ENCODE measurements around the gene CLK1.
"Not testable (repeated sequence)": the region's sequence is repeated elsewhere in the genome, so short reads cannot be mapped to it uniquely, and the experiment has no call there.

Gene CLK1

GRCh38 chr2:200864176-200865034 lies at the start of gene CLK1:
Gene CLK1 (minus strand): TSS chr2:200864658. CDS start chr2:200861862, 2,796 bp downstream.
- peak; percentile 42 for DNase-seq (ENCODE audit: low read depth, low spot score)

- no peak for DNase-seq (ENCODE audit: low read depth, low spot score)
Observed at GRCh38 chr2:200913654-200914053, 49.2 kb upstream of the CLK1 start.

- DNase-seq (ENCODE audit: low read depth, low spot score) = no peak
Observed at GRCh38 chr2:200909958-200910357, 45.5 kb upstream of the CLK1 start.

GRCh38 chr2:200905618-200906296 lies 41.3 kb upstream of the CLK1 start:
- peak; percentile 9 for DNase-seq (ENCODE audit: low read depth, low spot score)

GRCh38 chr2:200901459-200902072 lies 37.1 kb upstream of the CLK1 start:
- DNase-seq (ENCODE audit: low read depth, low spot score) = peak; percentile 75

GRCh38 chr2:200899482-200899881 lies 35.0 kb upstream of the CLK1 start:
- no peak for DNase-seq (ENCODE audit: low read depth, low spot score)

GRCh38 chr2:200888704-200889625 lies 24.5 kb upstream of the CLK1 start, which contains the start of the genes NIF3L1 and PPIL3:
Gene NIF3L1 (plus strand): TSS chr2:200889371. CDS start chr2:200891944, 2,573 bp downstream.
Gene PPIL3 (minus strand): TSS chr2:200889077. CDS start chr2:200887615, 1,462 bp downstream.
- DNase-seq (ENCODE audit: low read depth, low spot score) = peak; percentile 98

GRCh38 chr2:200881715-200882249 lies 17.3 kb upstream of the CLK1 start:
- not testable (repeated sequence) for DNase-seq (ENCODE audit: low read depth, low spot score)

GRCh38 chr2:200878289-200878880 lies 13.9 kb upstream of the CLK1 start:
- no peak for DNase-seq (ENCODE audit: low read depth, low spot score)

GRCh38 chr2:200877443-200877842 lies 13.0 kb upstream of the CLK1 start:
- DNase-seq (ENCODE audit: low read depth, low spot score) = no peak

GRCh38 chr2:200873560-200873959 lies 9.1 kb upstream of the CLK1 start:
- no peak for DNase-seq (ENCODE audit: low read depth, low spot score)

- no peak for DNase-seq (ENCODE audit: low read depth, low spot score)
Observed at GRCh38 chr2:200871151-200871550, 6.7 kb upstream of the CLK1 start.

GRCh38 chr2:200869014-200869413 lies 4.6 kb upstream of the CLK1 start:
- no peak for DNase-seq (ENCODE audit: low read depth, low spot score)

GRCh38 chr2:200863782-200864175 lies 679 bp downstream of the CLK1 start:
- no peak for DNase-seq (ENCODE audit: low read depth, low spot score)

- DNase-seq (ENCODE audit: low read depth, low spot score) = no peak
Observed at GRCh38 chr2:200862532-200863000, 1.9 kb downstream of the CLK1 start.

GRCh38 chr2:200861617-200862155 lies 2.8 kb downstream of the CLK1 start:
- no peak for DNase-seq (ENCODE audit: low read depth, low spot score)

- DNase-seq (ENCODE audit: low read depth, low spot score) = no peak
Observed at GRCh38 chr2:200860092-200860795, 4.2 kb downstream of the CLK1 start.

GRCh38 chr2:200856806-200857205 lies 7.7 kb downstream of the CLK1 start:
- DNase-seq (ENCODE audit: low read depth, low spot score) = no peak

- no peak for DNase-seq (ENCODE audit: low read depth, low spot score)
Observed at GRCh38 chr2:200852605-200853004, 11.9 kb downstream of the CLK1 start.

Measured in iPS DF 19.7 (cell line).